DOHH2 (cell line): Measurements from ENCODE around the gene AMH.

Experiments used
- H3F3A ChIP-seq: fragments of 200-600 bp; sonication (generic), shearing (Covaris generic); 2 replicates; pipeline ENCODE4 v1.6.0; 2016; ENCODE audit warnings: antibody characterized with exemption, mild to moderate bottlenecking; ENCODE audit not compliant: control insufficient read depth, insufficient read depth
- H3K27ac ChIP-seq: fragments of 200-600 bp; sonication (generic); 2 replicates; pipeline ENCODE4 v1.5.1; 2014; ENCODE audit warnings: low read depth, mild to moderate bottlenecking, low read length, moderate library complexity
- H3K27me3 ChIP-seq: fragments of 200-600 bp; sonication (generic); 2 replicates; pipeline ENCODE4 v1.6.1; 2014; ENCODE audit warnings: mild to moderate bottlenecking, low read length, mixed read lengths; ENCODE audit not compliant: control insufficient read depth
- H3K36me3 ChIP-seq: fragments of 200-600 bp; sonication (generic); 2 replicates; pipeline ENCODE4 v1.6.1; 2014; ENCODE audit warnings: mild to moderate bottlenecking, low read length, moderate library complexity, mixed read lengths; ENCODE audit not compliant: control insufficient read depth
- H3K4me1 ChIP-seq: fragments of 200-600 bp; sonication (generic); 2 replicates; pipeline ENCODE4 v1.6.1; 2014; ENCODE audit warnings: mild to moderate bottlenecking, low read length, mixed read lengths; ENCODE audit not compliant: control insufficient read depth
- H3K4me2 ChIP-seq: fragments of 200-600 bp; sonication (generic); 2 replicates; pipeline ENCODE4 v1.6.0; 2014; ENCODE audit warnings: mild to moderate bottlenecking, low read length, moderate library complexity
- H3K4me3 ChIP-seq: fragments of 200-600 bp; sonication (generic); 2 replicates; pipeline ENCODE4 v1.5.1; 2014; ENCODE audit warnings: mild to moderate bottlenecking, low read length, mixed read lengths
- H3K79me2 ChIP-seq: fragments of 200-600 bp; sonication (generic); 2 replicates; pipeline ENCODE4 v1.6.1; 2014; ENCODE audit warnings: mild to moderate bottlenecking, low read length, mixed read lengths; ENCODE audit not compliant: control insufficient read depth
- H3K9me2 ChIP-seq: fragments of 200-600 bp; sonication (generic); replicated peaks from 2 replicates; pipeline ENCODE4 v1.6.1; 2014; ENCODE audit warnings: mild to moderate bottlenecking, low read length, mixed read lengths; ENCODE audit not compliant: control insufficient read depth
- H3K9me3 ChIP-seq: fragments of 200-600 bp; sonication (generic); 2 replicates; pipeline ENCODE4 v1.6.1; 2014; ENCODE audit warnings: antibody characterized with exemption, low read length, mixed read lengths; ENCODE audit not compliant: control insufficient read depth, insufficient read depth
- H4K20me1 ChIP-seq: fragments of 200-600 bp; sonication (generic); 2 replicates; pipeline ENCODE4 v1.6.0; 2014; ENCODE audit warnings: low read depth, mild to moderate bottlenecking, antibody characterized with exemption, low read length, moderate library complexity; ENCODE audit not compliant: control insufficient read depth, insufficient read depth
- EZH2phosphoT487 ChIP-seq: fragments of 200-600 bp; sonication (generic); IDR thresholded peaks from 2 replicates; pipeline ENCODE4 v1.6.1; 2017; ENCODE audit warnings: borderline replicate concordance, mild to moderate bottlenecking, antibody characterized with exemption, low read length, moderate library complexity, mixed read lengths
- TF ChIP-seq, protein P1 (sequence below): fragments of 200-600 bp; sonication (generic); IDR thresholded peaks from one replicate; pipeline ENCODE4 v1.5.1; 2014; ENCODE audit warnings: antibody characterized with exemption, mild to moderate bottlenecking, low read depth, low read length; ENCODE audit not compliant: poor library complexity, severe bottlenecking

The AMH gene

GRCh38 chr19:2243274-2244124 is 5.6 kb upstream of the AMH start:
- Histone ChIP-seq H3K9me2 (no peaks in the 10 kb centered on the region), H3K4me2 (no peak overlapping the region), H3K79me2 (peaks cover 63% of the 10 kb centered on the region), H3K4me1 (peaks cover 26% of the 10 kb centered on the region), H3K4me3 (no peak overlapping the region), H3K9me3 (no peaks in the 10 kb centered on the region), H4K20me1 (peaks cover 32% of the 10 kb centered on the region), H3K27ac (no peak overlapping the region), H3F3A (no peaks in the 10 kb centered on the region), H3K27me3 (no peaks in the 10 kb centered on the region), H3K36me3 (peaks cover 97% of the 10 kb centered on the region)
- no peak for TF ChIP-seq EZH2phosphoT487
- TF ChIP-seq, protein P1, sequence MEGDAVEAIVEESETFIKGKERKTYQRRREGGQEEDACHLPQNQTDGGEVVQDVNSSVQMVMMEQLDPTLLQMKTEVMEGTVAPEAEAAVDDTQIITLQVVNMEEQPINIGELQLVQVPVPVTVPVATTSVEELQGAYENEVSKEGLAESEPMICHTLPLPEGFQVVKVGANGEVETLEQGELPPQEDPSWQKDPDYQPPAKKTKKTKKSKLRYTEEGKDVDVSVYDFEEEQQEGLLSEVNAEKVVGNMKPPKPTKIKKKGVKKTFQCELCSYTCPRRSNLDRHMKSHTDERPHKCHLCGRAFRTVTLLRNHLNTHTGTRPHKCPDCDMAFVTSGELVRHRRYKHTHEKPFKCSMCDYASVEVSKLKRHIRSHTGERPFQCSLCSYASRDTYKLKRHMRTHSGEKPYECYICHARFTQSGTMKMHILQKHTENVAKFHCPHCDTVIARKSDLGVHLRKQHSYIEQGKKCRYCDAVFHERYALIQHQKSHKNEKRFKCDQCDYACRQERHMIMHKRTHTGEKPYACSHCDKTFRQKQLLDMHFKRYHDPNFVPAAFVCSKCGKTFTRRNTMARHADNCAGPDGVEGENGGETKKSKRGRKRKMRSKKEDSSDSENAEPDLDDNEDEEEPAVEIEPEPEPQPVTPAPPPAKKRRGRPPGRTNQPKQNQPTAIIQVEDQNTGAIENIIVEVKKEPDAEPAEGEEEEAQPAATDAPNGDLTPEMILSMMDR: no peak

DNA sequence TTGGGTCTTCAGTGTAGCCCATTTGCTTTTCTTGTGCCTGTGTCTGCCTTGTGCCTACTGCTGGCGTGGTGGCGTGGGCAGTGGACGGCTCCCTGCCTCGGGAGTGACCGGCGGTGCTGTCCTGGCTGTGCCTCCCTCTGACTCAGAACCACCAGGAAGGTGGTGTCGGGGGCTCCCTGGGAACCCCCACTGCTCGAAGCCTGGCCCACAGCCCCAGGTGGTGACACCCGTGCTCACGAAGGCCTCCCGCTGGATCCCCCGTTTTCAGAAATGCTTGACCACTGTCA is 5.1 kb upstream of the AMH start:
- Histone ChIP-seq H4K20me1 (peaks cover 27% of the 10 kb centered on the region), H3K36me3 (peaks cover 93% of the 10 kb centered on the region)

DNA sequence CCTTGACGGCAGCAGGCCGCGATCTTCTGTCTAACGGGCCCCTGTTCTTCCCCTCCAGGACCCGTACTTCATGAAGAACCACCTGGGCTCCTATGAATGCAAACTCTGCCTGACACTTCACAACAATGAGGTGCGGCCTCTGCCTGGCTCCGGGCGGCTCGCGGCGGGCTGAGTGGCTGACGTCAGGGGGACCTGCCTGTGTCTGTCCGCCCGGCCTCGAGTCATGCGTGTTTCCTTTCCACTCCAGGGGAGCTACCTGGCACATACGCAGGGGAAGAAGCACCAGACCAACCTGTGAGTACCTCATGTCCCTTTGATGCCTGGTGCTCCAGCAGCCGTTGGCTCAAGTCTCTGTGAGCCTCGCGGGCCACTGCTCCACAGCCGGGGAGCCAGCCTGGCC is 4.6 kb upstream of the AMH start:
- peaks cover 24% of the 10 kb centered on the region for H4K20me1 ChIP-seq
- peaks cover 93% of the 10 kb centered on the region for H3K36me3 ChIP-seq
- no peak overlapping the region for H3K27ac ChIP-seq
- peaks cover 16% of the 10 kb centered on the region for H3K4me1 ChIP-seq
- no peaks in the 10 kb centered on the region for H3K9me2 ChIP-seq
- no peaks in the 10 kb centered on the region for H3K27me3 ChIP-seq
- H3K9me3 ChIP-seq: no peaks in the 10 kb centered on the region
- H3K4me3 ChIP-seq: no peak overlapping the region
- TF ChIP-seq, protein P1: no peak
- TF ChIP-seq EZH2phosphoT487: no peak
- H3K79me2 ChIP-seq: peaks cover 53% of the 10 kb centered on the region
- no peaks in the 10 kb centered on the region for H3F3A ChIP-seq
- no peak overlapping the region for H3K4me2 ChIP-seq

More for the DNA sequence above, 5.1 kb upstream of the AMH start:
- Histone ChIP-seq H3F3A (no peaks in the 10 kb centered on the region), H3K27me3 (no peaks in the 10 kb centered on the region), H3K4me1 (peaks cover 20% of the 10 kb centered on the region), H3K4me3 (no peak overlapping the region), H3K79me2 (peaks cover 57% of the 10 kb centered on the region), H3K4me2 (no peak overlapping the region), H3K27ac (no peak overlapping the region), H3K9me3 (no peaks in the 10 kb centered on the region), H3K9me2 (no peaks in the 10 kb centered on the region)
- no peak for TF ChIP-seq EZH2phosphoT487
- TF ChIP-seq, protein P1: no peak
